VCaP (cell line): ENCODE results near the gene ANKRD22.

Experiments
- H3K27ac ChIP-seq: fragments of 450-650 bp; 2 replicates; pipeline ENCODE4 v1.5.1; 2017
- TF ChIP-seq, protein P1 (sequence below): fragments of 450-650 bp; conservative IDR thresholded peaks from 2 replicates; pipeline ENCODE4 v1.5.1; 2017; ENCODE audit warnings: mild to moderate bottlenecking, moderate library complexity

The ANKRD22 gene

DNA sequence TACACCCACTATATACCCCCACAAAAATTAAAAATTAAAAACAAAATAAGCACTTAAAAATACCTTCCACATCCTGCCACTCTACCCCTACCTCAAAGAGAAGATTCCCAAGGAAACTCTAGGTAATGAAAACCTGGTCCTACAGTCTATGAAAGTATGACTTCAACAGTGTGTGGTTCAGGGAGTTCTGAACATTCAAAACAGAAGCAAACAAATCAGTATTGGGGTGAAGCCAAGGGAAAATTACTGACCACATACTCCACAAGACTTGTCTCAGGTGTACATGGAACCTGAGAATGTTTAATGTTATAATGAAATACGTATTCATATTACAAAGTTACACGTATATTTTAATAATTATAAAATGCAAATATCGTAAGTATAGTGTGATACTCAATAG is 69.4 kb downstream of the ANKRD22 start:
- H3K27ac ChIP-seq: no peak overlapping the region
- TF ChIP-seq, protein P1, sequence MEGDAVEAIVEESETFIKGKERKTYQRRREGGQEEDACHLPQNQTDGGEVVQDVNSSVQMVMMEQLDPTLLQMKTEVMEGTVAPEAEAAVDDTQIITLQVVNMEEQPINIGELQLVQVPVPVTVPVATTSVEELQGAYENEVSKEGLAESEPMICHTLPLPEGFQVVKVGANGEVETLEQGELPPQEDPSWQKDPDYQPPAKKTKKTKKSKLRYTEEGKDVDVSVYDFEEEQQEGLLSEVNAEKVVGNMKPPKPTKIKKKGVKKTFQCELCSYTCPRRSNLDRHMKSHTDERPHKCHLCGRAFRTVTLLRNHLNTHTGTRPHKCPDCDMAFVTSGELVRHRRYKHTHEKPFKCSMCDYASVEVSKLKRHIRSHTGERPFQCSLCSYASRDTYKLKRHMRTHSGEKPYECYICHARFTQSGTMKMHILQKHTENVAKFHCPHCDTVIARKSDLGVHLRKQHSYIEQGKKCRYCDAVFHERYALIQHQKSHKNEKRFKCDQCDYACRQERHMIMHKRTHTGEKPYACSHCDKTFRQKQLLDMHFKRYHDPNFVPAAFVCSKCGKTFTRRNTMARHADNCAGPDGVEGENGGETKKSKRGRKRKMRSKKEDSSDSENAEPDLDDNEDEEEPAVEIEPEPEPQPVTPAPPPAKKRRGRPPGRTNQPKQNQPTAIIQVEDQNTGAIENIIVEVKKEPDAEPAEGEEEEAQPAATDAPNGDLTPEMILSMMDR: no peak

- TF ChIP-seq, protein P1: no peak
- no peak overlapping the region for H3K27ac ChIP-seq
Observed at GRCh38 chr10:88781206-88781605, 70.4 kb downstream of the ANKRD22 start.
